Measurements from ENCODE around the gene KCTD6. TPM values are rescaled to one million over a fixed set of nuclear protein-coding genes. Genes with fewer than 3 reads are reported as not detected.

Gene KCTD6
- total and polyA plus RNA-seq, 2 of the 8 experiments (the other 6 are each of a cell fraction or from before 2014, with no cell fraction given), result 17.4 to 21.4 TPM

DNA sequence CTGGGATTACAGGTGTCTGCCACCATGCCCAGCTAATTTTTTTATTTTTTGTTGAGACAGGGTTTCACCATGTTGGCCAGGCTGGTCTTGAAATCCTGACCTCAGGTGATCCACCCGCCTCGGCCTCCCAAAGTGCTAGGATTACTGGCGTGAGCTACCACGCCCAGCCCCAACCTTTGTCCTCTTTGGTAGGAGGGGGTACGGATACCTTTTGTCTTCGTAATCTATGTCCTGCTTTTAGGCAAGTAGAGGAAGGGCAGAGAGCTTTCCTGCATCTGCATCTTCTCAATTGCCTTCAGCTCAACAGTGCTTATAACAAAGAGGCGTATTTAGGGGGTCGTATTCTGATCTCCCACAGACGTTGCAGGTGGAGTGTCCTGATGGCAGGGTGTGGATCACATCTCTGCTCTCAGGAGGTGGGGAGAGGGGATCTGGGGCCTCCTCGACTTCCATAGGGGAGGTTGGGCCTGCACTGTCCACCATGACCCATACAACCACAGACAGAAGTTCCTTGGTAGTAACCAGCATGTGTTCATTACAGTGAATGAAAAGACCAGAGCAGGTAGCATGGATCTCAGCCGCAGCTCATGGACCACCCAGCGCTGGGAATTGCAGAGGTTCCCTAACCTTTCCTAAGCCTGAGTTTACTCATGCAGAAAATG, 21.4 kb upstream of the KCTD6 start (continued):
- TF ChIP-seq TEAD4 (IDR thresholded peaks at IDR 0.05; ENCODE audit: low read depth, low read length) (no peak), BACH1 (IDR thresholded peaks at IDR 0.05; ENCODE audit: low read length) (no peak), GTF2F1 (IDR thresholded peaks at IDR 0.05; ENCODE audit: borderline replicate concordance, low read depth, low read length) (no peak), CHD1 (IDR thresholded peaks at IDR 0.05; ENCODE audit: low read depth, low read length) (no peak), KDM4A (IDR thresholded peaks at IDR 0.05; ENCODE audit: low read depth, low read length, severe bottlenecking) (no peak), RFX5 (IDR thresholded peaks at IDR 0.05; ENCODE audit: borderline replicate concordance, low read depth, low read length) (no peak), RXRA (IDR thresholded peaks at IDR 0.05; ENCODE audit: insufficient read depth, low read depth, low read length) (no peak)
